Breast epithelium (tissue), 3 donors: ENCODE results near the gene KRTAP22-1.

ENCODE experiments used
- CTCF ChIP-seq, 3 donors: fragments of 450-650 bp; IDR thresholded peaks; one replicate each; pipeline ENCODE4 v1.5.1; 2016 to 2017; ENCODE audit warnings: antibody characterized with exemption in 3 of 3, mild to moderate bottlenecking in 3 of 3, moderate library complexity in 3 of 3
- POLR2A ChIP-seq: fragments of 450-650 bp; IDR thresholded peaks from one replicate; pipeline ENCODE4 v1.6.1; 2016; ENCODE audit warnings: antibody characterized with exemption, mild to moderate bottlenecking, moderate library complexity

GRCh38 chr21:30623362-30623761 is 22.5 kb downstream of the KRTAP22-1 start:
- no peak for TF ChIP-seq CTCF (IDR thresholded peaks at IDR 0.05)
- TF ChIP-seq POLR2A = no peak
